Amniotic stem cell (primary cell): ENCODE results near the gene C12orf75.

Experiments
- DNase-seq: peaks from one replicate; lab custom pipeline; 2025; lab: John Stamatoyannopoulos, UW

C12orf75 gene

GRCh38 chr12:105418821-105419291, 88.4 kb downstream of the C12orf75 start:
- peak; percentile 31 for DNase-seq

- DNase-seq = no peak
These were observed 89.1 kb downstream of the C12orf75 start for GRCh38 chr12:105419606-105420005.

- no peak for DNase-seq
These were observed 89.6 kb downstream of the C12orf75 start for GRCh38 chr12:105420046-105420445.

DNA sequence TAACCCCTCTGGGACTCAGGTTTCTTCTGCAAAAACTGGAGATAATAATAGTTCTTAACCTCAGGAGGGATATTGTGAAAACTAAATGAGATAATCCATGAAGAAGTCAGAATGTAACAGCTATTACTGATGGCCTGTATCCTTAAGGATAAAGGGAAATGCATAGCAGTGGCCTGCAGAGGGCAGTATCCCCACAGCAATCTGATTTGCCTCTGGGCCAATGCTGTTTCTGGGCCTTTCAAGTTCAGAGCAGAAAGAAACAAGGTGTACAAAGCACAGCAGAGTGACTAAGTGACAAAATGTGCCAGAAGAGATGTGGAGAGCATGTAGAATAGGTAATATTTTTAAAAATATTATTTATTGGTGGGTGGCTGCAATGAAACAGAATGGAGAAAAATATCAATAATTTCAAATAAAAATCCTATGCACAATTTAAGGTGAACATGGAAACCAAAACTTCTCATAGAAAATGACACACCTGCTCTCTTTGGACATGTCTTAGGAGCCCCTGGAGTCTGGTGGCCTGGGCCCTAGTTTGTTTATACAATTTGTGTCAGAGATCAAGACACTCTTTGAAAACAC, 90.3 kb downstream of the C12orf75 start:
- DNase-seq = peak; percentile 53
